ENCODE measurements around the gene CNNM1. TPM values are rescaled to one million over a fixed set of nuclear protein-coding genes. Genes with fewer than 3 reads are reported as not detected.
A peak's percentile ranks its signal among the peaks of the same experiment; 100 is the strongest.

CNNM1 gene
- total RNA-seq, 6 donors from 2014 or later: 0.40 to 1.1 (median 0.69) TPM; not detected in 1

DNA sequence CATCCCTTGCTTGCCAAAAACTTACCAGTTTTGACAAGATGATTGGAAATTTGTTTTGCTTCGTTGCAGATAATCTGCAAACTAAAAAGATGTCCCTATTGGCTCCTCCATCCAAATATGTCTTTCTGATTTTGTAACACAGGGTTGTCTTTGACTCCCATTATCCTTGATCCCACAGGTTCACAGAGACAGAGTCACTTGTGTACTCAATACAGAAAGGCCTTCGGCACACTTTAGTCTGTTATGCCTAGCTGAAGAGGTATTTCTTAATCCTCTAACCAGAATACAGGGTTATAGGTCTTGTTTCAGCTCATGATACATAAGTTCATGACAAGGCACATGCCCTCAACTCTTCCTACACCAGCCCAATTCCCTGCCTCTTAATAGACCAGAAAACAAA, 10.7 kb upstream of the CNNM1 start:
- Histone ChIP-seq H3K4me1 (no peaks in the 10 kb centered on the region), H3K27me3 (no peaks in the 10 kb centered on the region), H3K4me3 (no peak overlapping the region), H3K27ac (no peak overlapping the region), H3K36me3 (no peaks in the 10 kb centered on the region), H3K9me3 (no peaks in the 10 kb centered on the region)
- 82 to 84% methylated on average over 2 of the region's 2 CpGs for WGBS, 2 donors
- no peak for TF ChIP-seq POLR2AphosphoS5 (IDR thresholded peaks at IDR 0.05)
- no peak for TF ChIP-seq POLR2A (IDR thresholded peaks at IDR 0.05)
- no peak for TF ChIP-seq EP300 (IDR thresholded peaks at IDR 0.05)
- TF ChIP-seq, protein P1, sequence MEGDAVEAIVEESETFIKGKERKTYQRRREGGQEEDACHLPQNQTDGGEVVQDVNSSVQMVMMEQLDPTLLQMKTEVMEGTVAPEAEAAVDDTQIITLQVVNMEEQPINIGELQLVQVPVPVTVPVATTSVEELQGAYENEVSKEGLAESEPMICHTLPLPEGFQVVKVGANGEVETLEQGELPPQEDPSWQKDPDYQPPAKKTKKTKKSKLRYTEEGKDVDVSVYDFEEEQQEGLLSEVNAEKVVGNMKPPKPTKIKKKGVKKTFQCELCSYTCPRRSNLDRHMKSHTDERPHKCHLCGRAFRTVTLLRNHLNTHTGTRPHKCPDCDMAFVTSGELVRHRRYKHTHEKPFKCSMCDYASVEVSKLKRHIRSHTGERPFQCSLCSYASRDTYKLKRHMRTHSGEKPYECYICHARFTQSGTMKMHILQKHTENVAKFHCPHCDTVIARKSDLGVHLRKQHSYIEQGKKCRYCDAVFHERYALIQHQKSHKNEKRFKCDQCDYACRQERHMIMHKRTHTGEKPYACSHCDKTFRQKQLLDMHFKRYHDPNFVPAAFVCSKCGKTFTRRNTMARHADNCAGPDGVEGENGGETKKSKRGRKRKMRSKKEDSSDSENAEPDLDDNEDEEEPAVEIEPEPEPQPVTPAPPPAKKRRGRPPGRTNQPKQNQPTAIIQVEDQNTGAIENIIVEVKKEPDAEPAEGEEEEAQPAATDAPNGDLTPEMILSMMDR (IDR thresholded peaks at IDR 0.05): no peak
- DNase-seq (no peak), ATAC-seq (ENCODE audit: low FRiP score in 2 of 2) (no peak)

DNA sequence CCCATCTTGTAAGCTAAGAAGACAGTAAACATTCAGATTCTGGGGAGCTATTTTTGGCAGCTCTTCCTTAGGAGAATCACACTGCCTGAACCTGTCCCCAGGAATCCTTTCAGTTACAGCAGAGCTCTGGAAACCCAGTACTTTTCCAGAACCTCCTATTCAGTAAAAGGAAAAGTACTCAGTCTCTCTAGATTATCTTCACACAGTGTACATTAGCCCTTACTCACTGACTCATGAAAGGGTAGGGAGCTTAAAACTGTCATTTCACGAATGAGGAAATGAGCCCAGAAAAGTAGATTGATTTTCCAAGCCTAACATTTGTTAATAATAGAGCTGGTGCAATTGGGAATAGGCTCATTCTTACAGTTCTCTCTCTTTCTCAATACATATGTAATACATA, 3.9 kb upstream of the CNNM1 start:
- TF ChIP-seq EP300 (IDR thresholded peaks at IDR 0.05) (no peak), POLR2AphosphoS5 (IDR thresholded peaks at IDR 0.05) (no peak), POLR2A (IDR thresholded peaks at IDR 0.05) (no peak)
- TF ChIP-seq, protein P1 (IDR thresholded peaks at IDR 0.05): no peak
- DNase-seq (no peak), ATAC-seq (ENCODE audit: low FRiP score in 2 of 2) (no peak)
- Histone ChIP-seq H3K27me3 (peaks cover 0 to 17% (median 12%) of the 10 kb centered on the region in 4 donors), H3K36me3 (no peaks in the 10 kb centered on the region), H3K4me3 (no peak overlapping the region), H3K4me1 (peaks cover 13 to 16% (median 14%) of the 10 kb centered on the region in 4 donors), H3K9me3 (no peaks in the 10 kb centered on the region), H3K27ac (no peak overlapping the region)
- WGBS, 2 donors: 45 to 52% methylated on average over 1 of the region's 1 CpG

DNA sequence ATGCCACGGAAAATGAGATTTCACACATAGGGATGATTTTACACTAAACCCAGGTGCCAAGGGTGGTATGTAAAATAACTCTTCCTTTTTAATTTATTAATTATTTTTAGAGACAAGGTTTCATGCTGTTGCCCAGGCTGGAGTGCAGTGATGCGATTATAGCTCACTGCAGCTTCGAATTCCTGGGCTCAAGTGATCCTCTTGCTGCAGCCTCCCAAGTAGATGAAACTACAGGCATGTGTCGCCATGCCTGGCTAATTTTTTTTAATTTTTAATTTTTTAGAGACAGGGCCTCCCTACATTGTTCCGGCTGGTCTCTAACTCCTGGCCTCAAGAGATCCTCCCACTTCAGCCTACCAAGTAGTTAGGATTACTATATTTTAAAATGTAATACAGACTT, 2.3 kb upstream of the CNNM1 start:
- peaks cover 0 to 23% (median 15%) of the 10 kb centered on the region in 4 donors for H3K27me3 ChIP-seq
- ATAC-seq (ENCODE audit: low FRiP score in 2 of 2): no peak
- no peak for TF ChIP-seq POLR2AphosphoS5 (IDR thresholded peaks at IDR 0.05)
- no peak for TF ChIP-seq EP300 (IDR thresholded peaks at IDR 0.05)
- no peak for TF ChIP-seq POLR2A (IDR thresholded peaks at IDR 0.05)
- TF ChIP-seq, protein P1 (IDR thresholded peaks at IDR 0.05): no peak
- no peak for DNase-seq
- H3K4me1 ChIP-seq: peaks cover 15 to 19% (median 18%) of the 10 kb centered on the region in 4 donors
- H3K4me3 ChIP-seq: no peak overlapping the region
- no peak overlapping the region for H3K27ac ChIP-seq
- WGBS, 2 donors: 87 to 88% methylated on average over 5 of the region's 5 CpGs
- no peaks in the 10 kb centered on the region for H3K9me3 ChIP-seq
- no peaks in the 10 kb centered on the region for H3K36me3 ChIP-seq

DNA sequence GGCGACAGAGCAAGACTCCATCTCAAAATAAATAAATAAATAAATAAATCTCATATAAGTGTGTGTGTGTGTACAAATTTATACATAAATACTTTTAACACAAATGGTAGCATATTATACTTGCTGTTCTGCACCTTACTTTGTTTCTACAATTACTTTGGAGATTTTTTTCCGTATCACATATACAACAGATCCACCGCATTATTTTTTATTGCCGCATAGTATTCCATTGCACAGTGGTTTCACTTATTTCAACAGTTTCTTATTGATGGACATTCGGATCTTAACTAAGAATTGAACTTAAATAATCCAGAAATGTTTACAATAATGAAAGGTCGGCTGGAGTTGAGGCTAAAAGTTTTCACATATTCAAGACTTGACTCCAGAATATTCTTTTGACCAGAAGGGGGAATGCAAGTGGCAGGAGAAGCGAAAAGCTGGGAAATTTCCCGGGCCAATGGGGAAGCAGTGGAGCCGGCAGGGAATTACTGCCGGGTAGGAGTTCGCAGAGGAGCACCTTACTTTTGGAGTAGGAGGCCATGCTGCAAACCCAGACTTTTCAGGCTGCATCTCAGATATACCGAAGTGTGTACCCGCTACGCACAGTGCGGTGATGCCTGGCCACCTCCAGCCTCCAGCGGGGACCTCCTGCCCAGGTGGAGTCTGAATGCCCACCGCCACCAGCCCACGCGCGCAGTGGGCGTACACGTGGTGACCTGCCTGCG, 415 bp upstream of the CNNM1 start:
- TF ChIP-seq, protein P1 (IDR thresholded peaks at IDR 0.05): no peak
- TF ChIP-seq POLR2A (IDR thresholded peaks at IDR 0.05) (no peak), EP300 (IDR thresholded peaks at IDR 0.05) (no peak), POLR2AphosphoS5 (IDR thresholded peaks at IDR 0.05) (no peak)
- peaks cover 0 to 23% (median 15%) of the 10 kb centered on the region in 4 donors for H3K27me3 ChIP-seq
- WGBS, 2 donors: 32 to 51% methylated on average over 11 to 23 of the region's 23 CpGs

More for the DNA sequence above, 415 bp upstream of the CNNM1 start:
- H3K27ac ChIP-seq: no peak overlapping the region
- H3K4me1 ChIP-seq: peaks cover 15 to 19% (median 18%) of the 10 kb centered on the region in 4 donors
- no peaks in the 10 kb centered on the region for H3K36me3 ChIP-seq
- no peaks in the 10 kb centered on the region for H3K9me3 ChIP-seq
- DNase-seq: no peak
- H3K4me3 ChIP-seq: peak overlapping the region in 3 of 4 donors; percentile 43 to 57 (median 54)
- ATAC-seq (ENCODE audit: low FRiP score in 2 of 2): no peak
